ENCODE measurements around the gene UBE2M.

The UBE2M gene

DNA sequence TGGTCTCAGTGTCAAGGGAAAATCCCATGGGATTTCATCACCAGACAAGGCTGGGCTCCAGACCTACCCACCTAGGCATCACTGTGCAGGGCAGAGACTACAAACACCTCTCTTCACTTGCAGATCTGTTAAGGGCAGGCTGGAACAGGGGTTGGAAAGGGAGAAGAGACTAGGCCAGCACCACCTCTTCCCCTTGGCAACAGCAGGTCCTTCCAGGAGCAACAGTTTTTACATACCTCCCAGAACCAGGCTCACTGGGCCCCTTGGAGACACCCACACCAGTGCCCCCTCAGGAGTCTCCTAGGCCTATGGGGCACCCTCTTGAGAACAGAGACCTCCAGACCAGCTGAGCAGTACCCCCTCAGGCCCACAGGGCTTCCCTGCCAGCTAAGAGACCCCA, 2.5 kb upstream of the UBE2M start:
- no peak overlapping the region for H3K4me3 ChIP-seq (ENCODE audit: low read length)
- no peak for DNase-seq (ENCODE audit: low read depth)

DNA sequence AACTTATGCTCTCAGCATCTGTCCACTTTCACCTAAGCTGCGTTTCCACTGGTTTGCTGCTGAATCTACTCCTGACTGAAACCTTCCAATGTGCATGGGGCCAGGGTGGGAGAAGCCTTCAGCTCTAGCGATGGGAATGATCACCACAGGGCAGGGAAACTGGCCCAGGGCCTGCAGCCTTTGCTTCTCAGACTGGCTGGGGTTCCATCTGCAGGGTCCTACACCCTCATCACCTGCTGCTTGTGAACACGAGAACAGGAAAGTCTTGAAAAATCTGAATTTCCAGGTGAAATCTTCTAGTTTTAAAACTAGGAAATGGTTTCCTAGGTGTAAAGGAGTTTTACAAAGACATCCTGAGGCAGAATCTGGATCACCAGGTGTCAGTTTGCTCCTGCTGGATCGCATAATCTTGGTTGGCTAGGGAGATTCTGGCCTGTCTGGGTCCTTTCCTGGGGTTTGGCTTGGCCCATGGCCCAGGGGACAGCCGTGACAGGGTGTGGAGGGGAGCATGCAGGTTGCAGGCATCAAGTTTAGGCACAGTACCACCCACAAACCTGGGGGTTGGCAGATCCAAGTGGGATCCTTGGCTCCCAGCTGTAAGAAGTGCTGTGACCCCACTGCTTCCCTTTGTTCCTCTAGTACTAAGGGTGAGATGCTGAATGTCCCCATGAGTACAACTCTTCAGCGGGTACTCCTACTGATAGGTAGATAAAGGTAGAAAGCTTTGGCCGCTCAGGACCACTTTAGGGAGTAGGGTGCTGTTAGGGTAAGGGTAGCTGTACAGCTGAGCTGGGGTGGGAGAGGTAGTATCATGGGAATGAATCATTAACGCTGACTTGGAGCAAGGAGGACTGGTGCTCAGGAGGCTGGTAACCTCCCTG, 1.8 kb upstream of the UBE2M start:
- peak overlapping the region; percentile 95 for H3K4me3 ChIP-seq (ENCODE audit: low read length)
- TF ChIP-seq, protein P1, sequence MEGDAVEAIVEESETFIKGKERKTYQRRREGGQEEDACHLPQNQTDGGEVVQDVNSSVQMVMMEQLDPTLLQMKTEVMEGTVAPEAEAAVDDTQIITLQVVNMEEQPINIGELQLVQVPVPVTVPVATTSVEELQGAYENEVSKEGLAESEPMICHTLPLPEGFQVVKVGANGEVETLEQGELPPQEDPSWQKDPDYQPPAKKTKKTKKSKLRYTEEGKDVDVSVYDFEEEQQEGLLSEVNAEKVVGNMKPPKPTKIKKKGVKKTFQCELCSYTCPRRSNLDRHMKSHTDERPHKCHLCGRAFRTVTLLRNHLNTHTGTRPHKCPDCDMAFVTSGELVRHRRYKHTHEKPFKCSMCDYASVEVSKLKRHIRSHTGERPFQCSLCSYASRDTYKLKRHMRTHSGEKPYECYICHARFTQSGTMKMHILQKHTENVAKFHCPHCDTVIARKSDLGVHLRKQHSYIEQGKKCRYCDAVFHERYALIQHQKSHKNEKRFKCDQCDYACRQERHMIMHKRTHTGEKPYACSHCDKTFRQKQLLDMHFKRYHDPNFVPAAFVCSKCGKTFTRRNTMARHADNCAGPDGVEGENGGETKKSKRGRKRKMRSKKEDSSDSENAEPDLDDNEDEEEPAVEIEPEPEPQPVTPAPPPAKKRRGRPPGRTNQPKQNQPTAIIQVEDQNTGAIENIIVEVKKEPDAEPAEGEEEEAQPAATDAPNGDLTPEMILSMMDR (conservative IDR thresholded peaks at IDR 0.05; ENCODE audit: low read length): no peak
- no peak for DNase-seq (ENCODE audit: low read depth)

More for the DNA sequence above, 2.5 kb upstream of the UBE2M start:
- TF ChIP-seq, protein P1 (conservative IDR thresholded peaks at IDR 0.05; ENCODE audit: low read length): no peak

DNA sequence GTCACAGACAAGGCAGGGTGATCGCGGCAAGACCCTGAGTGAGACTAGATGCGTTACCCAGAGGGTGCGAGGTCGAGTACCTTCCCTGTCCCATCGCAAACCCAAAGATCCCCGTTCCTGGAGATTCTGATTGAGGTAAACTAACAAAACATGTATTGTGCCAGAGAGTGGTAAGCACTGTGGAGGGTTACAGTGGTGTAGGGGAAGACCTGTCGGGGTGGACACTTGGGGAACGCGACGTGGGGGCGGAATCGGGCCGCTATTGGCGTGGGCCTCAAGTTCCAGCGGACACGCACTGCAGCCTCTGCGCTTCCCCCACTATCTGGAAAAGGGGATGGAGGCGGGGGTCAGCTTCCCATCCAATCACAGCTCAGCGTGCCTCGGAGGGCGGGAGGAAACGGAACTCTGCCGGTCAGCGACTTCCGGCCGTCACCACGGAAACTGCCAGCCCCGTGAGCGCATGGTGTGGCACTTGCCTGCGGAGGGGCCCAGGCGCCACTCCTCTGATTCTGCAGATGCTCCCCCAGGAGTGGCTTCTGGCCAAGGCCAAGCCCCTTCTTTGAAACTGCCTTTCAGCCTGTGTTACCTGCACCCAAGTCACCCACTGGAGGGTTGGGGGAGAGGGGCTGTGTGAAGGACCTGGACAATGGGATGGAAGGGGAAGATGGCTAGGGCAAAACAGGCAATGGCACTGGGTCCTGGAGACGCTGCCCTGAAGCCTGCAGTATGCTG, 1.0 kb upstream of the UBE2M start:
- TF ChIP-seq, protein P1 (conservative IDR thresholded peaks at IDR 0.05; ENCODE audit: low read length): no peak
- H3K4me3 ChIP-seq (ENCODE audit: low read length): peak overlapping the region; percentile 95
- DNase-seq (ENCODE audit: low read depth): peak; percentile 92

DNA sequence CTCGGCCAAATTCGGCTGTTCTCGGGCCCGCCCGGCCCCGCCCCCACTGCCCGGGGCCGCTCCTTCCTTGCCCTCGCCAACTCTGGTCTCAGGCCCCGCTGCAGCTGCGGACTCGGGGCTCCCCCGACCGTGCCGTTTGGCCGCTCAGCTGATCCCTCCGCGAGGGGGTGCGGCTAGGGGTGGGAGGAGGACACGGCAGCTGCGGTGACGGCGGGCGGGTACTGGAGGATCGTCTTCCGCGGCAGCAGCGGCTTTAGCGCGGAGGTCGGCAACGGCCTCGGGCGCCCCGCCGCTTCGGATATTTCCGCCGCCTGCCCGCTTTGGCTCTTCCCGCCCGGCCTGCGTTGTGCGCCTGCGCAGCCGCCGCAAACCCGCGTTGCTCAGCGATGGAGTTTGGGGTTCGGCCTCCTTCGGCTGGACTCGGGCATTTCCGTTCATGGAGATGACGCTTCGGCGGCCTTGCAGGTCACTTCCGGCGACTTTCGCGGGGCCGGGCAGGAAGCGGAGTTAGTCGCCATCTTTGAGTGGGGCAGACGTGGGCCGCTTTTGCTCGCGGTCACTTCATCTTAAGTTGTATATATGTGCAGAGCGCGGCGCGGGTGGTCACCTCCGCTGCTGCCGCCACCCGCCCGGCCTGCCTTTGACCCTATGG, 338 bp upstream of the UBE2M start:
- peak; percentile 98 for DNase-seq (ENCODE audit: low read depth)
- H3K4me3 ChIP-seq (ENCODE audit: low read length): peak overlapping the region; percentile 95
- TF ChIP-seq, protein P1 (conservative IDR thresholded peaks at IDR 0.05; ENCODE audit: low read length): no peak

DNA sequence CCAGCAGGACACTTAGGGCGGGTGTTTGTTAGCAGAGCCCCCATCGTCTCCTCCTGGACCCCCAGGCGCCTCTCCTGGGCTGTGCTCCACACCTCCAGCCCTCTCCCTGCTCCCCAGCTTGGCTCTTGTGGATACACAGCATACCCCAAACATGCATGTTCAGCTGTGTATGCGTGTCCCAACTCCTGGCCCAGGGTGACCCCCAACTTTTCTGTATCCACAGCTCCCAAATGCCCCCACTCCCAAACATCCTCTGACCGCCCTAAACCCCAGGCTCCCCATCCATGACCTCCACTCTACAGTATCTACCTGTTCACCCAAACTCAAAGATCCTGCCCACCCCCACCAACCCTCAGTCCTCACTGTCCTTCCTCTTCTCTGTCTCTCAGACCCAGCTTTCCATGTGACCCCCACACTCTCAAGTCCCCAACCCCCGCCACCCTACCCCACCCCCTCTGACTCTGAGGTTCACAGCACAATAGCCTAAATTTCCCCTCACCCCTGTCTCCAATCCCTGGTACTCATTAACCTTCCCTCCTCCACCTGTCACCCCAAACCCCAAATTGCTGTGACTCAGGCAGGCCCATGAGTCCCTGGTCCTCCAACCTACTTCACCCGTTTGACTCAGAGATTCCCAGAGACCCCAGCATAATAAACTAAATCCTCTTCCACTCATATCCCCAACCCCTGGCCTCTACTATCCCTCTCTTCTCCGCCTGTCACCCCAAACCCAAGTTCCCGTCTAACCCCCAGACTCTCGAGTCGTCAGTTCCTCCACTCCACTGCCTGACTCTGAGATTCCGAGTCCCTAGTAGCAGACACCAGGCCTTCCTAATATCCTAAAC, 968 bp downstream of the UBE2M start:
- no peak for DNase-seq (ENCODE audit: low read depth)
- peak overlapping the region; percentile 92 for H3K4me3 ChIP-seq (ENCODE audit: low read length)
- TF ChIP-seq, protein P1 (conservative IDR thresholded peaks at IDR 0.05; ENCODE audit: low read length): no peak

DNA sequence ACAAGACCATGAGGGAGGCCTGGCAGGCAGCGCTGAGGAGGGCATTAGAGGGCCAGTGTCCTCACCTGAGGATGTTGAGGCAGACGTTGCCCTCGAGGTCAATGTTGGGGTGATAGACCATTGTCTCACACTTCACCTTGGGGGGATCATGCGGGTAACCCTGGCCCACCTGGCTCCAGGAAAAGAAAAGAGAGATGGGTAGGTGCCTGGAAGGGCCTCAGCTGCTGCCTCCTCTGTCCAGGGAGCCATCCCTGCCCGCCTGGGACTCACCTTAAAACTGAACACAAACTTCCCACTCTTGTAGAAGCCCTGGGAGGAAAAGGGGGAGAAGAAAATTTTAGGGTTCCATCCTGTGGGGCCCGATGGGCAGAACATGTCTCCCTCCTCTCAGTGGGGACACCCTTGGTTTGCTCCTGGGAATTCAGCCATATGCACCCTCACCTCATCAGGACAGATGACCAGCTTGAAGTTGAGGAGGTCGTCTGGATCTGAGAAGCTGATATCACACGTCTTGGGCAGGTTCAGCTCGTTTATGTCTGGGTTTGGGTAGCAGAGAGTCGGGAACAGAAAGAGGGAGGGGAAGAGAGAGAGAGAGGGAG, 1.7 kb downstream of the UBE2M start:
- H3K4me3 ChIP-seq (ENCODE audit: low read length): peak overlapping the region; percentile 92
- TF ChIP-seq, protein P1 (conservative IDR thresholded peaks at IDR 0.05; ENCODE audit: low read length): no peak
- DNase-seq (ENCODE audit: low read depth): no peak
